Pulmonary artery endothelial cell (primary cell): ENCODE measurements around the gene SLC5A6. TPM values are rescaled to one million over a fixed set of nuclear protein-coding genes. Genes with fewer than 3 reads are reported as not detected.

Source experiments
- DNase-seq: peaks from one replicate; pipeline ENCODE4 v3.0.0-alpha.2; 2011; ENCODE audit warnings: low read depth, low spot score
- total RNA-seq: library from RNA; depleted of rRNA; stranded (reverse); fragments of >200 nt; gene quantifications from 2 replicates; pipeline ENCODE4 v1.2.3, GENCODE V29; 2014

The SLC5A6 gene
- total RNA-seq: 20.4 and 48.9 TPM in 2 replicates

GRCh38 chr2:27211943-27212625 lies at the start of gene SLC5A6, which contains the start of gene ATRAID:
Gene SLC5A6 (minus strand): TSS chr2:27212268. CDS start chr2:27207650, 4,618 bp downstream.
Gene ATRAID (plus strand): TSS chr2:27212041. CDS start chr2:27212369, 328 bp downstream.
- peak; percentile 56 for DNase-seq

- DNase-seq: no peak
Observed at GRCh38 chr2:27261241-27261925, 49.3 kb upstream of the SLC5A6 start.

- no peak for DNase-seq
Observed at GRCh38 chr2:27258051-27258450, 46.0 kb upstream of the SLC5A6 start.

GRCh38 chr2:27256855-27257454 lies 44.9 kb upstream of the SLC5A6 start:
- DNase-seq: no peak

GRCh38 chr2:27255660-27256059 lies 43.6 kb upstream of the SLC5A6 start:
- DNase-seq: no peak

- DNase-seq: no peak
Observed at GRCh38 chr2:27255187-27255586, 43.1 kb upstream of the SLC5A6 start.

GRCh38 chr2:27251766-27252165 lies 39.7 kb upstream of the SLC5A6 start:
- DNase-seq: no peak

GRCh38 chr2:27250652-27251379 lies 38.7 kb upstream of the SLC5A6 start:
- DNase-seq: no peak

- no peak for DNase-seq
Observed at GRCh38 chr2:27249891-27250651, 38.0 kb upstream of the SLC5A6 start.

GRCh38 chr2:27249159-27249890 lies 37.3 kb upstream of the SLC5A6 start:
- no peak for DNase-seq

GRCh38 chr2:27247893-27248292 lies 35.8 kb upstream of the SLC5A6 start:
- no peak for DNase-seq

- DNase-seq: no peak
Observed at GRCh38 chr2:27245626-27246025, 33.6 kb upstream of the SLC5A6 start.

- DNase-seq: no peak
Observed at GRCh38 chr2:27245116-27245515, 33.0 kb upstream of the SLC5A6 start.

- DNase-seq: no peak
Observed at GRCh38 chr2:27243391-27244130, 31.5 kb upstream of the SLC5A6 start.

GRCh38 chr2:27242614-27242951 lies 30.5 kb upstream of the SLC5A6 start:
- no peak for DNase-seq

- no peak for DNase-seq
Observed at GRCh38 chr2:27241761-27242613, 29.9 kb upstream of the SLC5A6 start.

GRCh38 chr2:27240406-27240805 lies 28.3 kb upstream of the SLC5A6 start:
- no peak for DNase-seq

- no peak for DNase-seq
Observed at GRCh38 chr2:27238976-27239375, 26.9 kb upstream of the SLC5A6 start.
